SK-N-SH (cell line): ENCODE measurements around the gene ZNF496.
"Not testable (repeated sequence)": the region's sequence is repeated elsewhere in the genome, so short reads cannot be mapped to it uniquely, and the experiment has no call there.

Experiments
- POLR2AphosphoS5 ChIP-seq: IDR thresholded peaks from 2 replicates; pipeline ENCODE4 v1.6.1; 2012; ENCODE audit warnings: low read depth, low read length
- TEAD4 ChIP-seq: IDR thresholded peaks from 2 replicates; pipeline ENCODE4 v1.4.0; 2012; ENCODE audit warnings: mild to moderate bottlenecking, borderline replicate concordance; ENCODE audit not compliant: insufficient read depth
- TF ChIP-seq, protein P1 (sequence below): IDR thresholded peaks from 2 replicates; pipeline ENCODE4 v1.4.0; 2012; ENCODE audit warnings: low read depth

- TF ChIP-seq, protein P1, sequence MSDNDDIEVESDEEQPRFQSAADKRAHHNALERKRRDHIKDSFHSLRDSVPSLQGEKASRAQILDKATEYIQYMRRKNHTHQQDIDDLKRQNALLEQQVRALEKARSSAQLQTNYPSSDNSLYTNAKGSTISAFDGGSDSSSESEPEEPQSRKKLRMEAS = not testable (repeated sequence)
- TF ChIP-seq POLR2AphosphoS5, TEAD4: not testable (repeated sequence)
Measured at GRCh38 chr1:247363000-247363399, 31.3 kb upstream of the ZNF496 start.
